GM19035 (cell line): ENCODE results near the gene NPNT.

Source experiments
- ATAC-seq: cut with Tn5 transposase; IDR thresholded peaks from one replicate; pipeline ENCODE4 v1.9.1; 2021; ENCODE audit not compliant: unreplicated experiment

Gene NPNT

GRCh38 chr4:106019771-106020170 lies 124.5 kb downstream of the NPNT start:
- no peak for ATAC-seq
